Testis (tissue), 3 donors: ENCODE results near the gene ENTPD8. TPM values are rescaled to one million over a fixed set of nuclear protein-coding genes. Genes with fewer than 3 reads are reported as not detected.

Source experiments
- DNase-seq: peaks from one replicate; pipeline ENCODE4 v3.0.0-alpha.2; 2019
- H3K27ac ChIP-seq, 2 donors: fragments of 200-600 bp; sonication (generic); one replicate each; pipeline ENCODE4 v1.5.1; 2019
- H3K27me3 ChIP-seq: fragments of 200-600 bp; sonication (generic); one replicate; pipeline ENCODE4 v1.5.1; 2019
- H3K36me3 ChIP-seq: fragments of 200-600 bp; sonication (generic); one replicate; pipeline ENCODE4 v1.5.1; 2017; ENCODE audit warnings: low read depth; ENCODE audit errors: missing control alignments
- H3K4me1 ChIP-seq: fragments of 200-600 bp; sonication (generic); one replicate; pipeline ENCODE4 v1.5.1; 2019
- H3K4me3 ChIP-seq, 2 donors: fragments of 200-600 bp; sonication (generic); one replicate each; pipeline ENCODE4 v1.5.1; 2017 to 2019
- H3K9me3 ChIP-seq: fragments of 200-600 bp; sonication (generic); one replicate; pipeline ENCODE4 v1.5.1; 2017
- CTCF ChIP-seq, 3 experiments: fragments of 450-650 bp in 2 of 3; fragments of 200-600 bp in 1 of 3; sonication (generic) in 1 of 3; IDR thresholded peaks; one replicate each; pipeline ENCODE4 v1.5.1; 2016 to 2019; ENCODE audit warnings: antibody characterized with exemption in 3 of 3, mild to moderate bottlenecking in 2 of 3, moderate library complexity in 1 of 3
- POLR2A ChIP-seq: fragments of 450-650 bp; IDR thresholded peaks from one replicate; pipeline ENCODE4 v1.6.1; 2017; ENCODE audit warnings: antibody characterized with exemption, mild to moderate bottlenecking, moderate library complexity
- WGBS, 2 donors: methylation state at CpG; one replicate each; pipeline ENCODE4 v1.1.5; 2018; 5-methylcytosine and 5-hydroxymethylcytosine counted together
- intact Hi-C: fragments of 100-400 bp; cut with DNase I; formaldehyde crosslinking; loops from one replicate; pipeline ENCODE4 v1.15.1; 2023; ENCODE audit warnings: low total_unique reads
- polyA plus RNA-seq: library from polyadenylated mRNA; stranded (reverse); fragments of 350-450 nt; fragmentation: Illumina TruSeq; extraction: RNeasy Lipid Tissue Mini Kit (QIAGEN cat#74804); gene quantifications from one replicate; pipeline ENCODE4 v1.2.3, GENCODE V29; 2014; ENCODE audit warnings: low read depth, low replicate concordance; ENCODE audit not compliant: insufficient read depth
- total RNA-seq, 2 donors: library from RNA; depleted of rRNA; stranded (reverse); fragments of >200 nt; gene quantifications; one replicate each; pipeline ENCODE4 v1.2.3, GENCODE V29; 2016

Gene ENTPD8
- total and polyA plus RNA-seq, 3 donors from 2014 or later, result 0.37 to 2.2 (median 2.0) TPM

GRCh38 chr9:137486545-137487453 is 45.6 kb upstream of the ENTPD8 start:
- peaks cover 9% of the 10 kb centered on the region for H3K4me1 ChIP-seq
- H3K27ac ChIP-seq, result no peak overlapping the region
- intact Hi-C loops, result no loop called here
- 80 to 89% methylated on average over 18 to 35 of the region's 35 CpGs for WGBS, 2 donors
- no peak for DNase-seq
- no peaks in the 10 kb centered on the region for H3K27me3 ChIP-seq
- no peak overlapping the region for H3K4me3 ChIP-seq
- no peak for TF ChIP-seq POLR2A
- H3K9me3 ChIP-seq, result no peaks in the 10 kb centered on the region
- no peaks in the 10 kb centered on the region for H3K36me3 ChIP-seq

- Histone ChIP-seq H3K4me1 (peaks cover 10% of the 10 kb centered on the region), H3K9me3 (no peaks in the 10 kb centered on the region), H3K27me3 (no peaks in the 10 kb centered on the region), H3K4me3 (no peak overlapping the region), H3K27ac (no peak overlapping the region), H3K36me3 (no peaks in the 10 kb centered on the region)
- 95 to 98% methylated on average over 15 of the region's 15 CpGs for WGBS, 2 donors
- TF ChIP-seq CTCF (IDR thresholded peaks at IDR 0.05) (no peak), POLR2A (no peak)
- intact Hi-C loops, result no loop called here
- DNase-seq, result no peak
These were observed 45.0 kb upstream of the ENTPD8 start for GRCh38 chr9:137486141-137486490.

GRCh38 chr9:137485343-137486140 is 44.4 kb upstream of the ENTPD8 start:
- H3K27me3 ChIP-seq, result no peaks in the 10 kb centered on the region
- DNase-seq, result no peak
- H3K36me3 ChIP-seq, result no peaks in the 10 kb centered on the region
- no peaks in the 10 kb centered on the region for H3K9me3 ChIP-seq
- no peak overlapping the region for H3K4me3 ChIP-seq
- 90 to 97% methylated on average over 13 to 26 of the region's 26 CpGs for WGBS, 2 donors
- intact Hi-C loops, result no loop called here
- TF ChIP-seq CTCF (IDR thresholded peaks at IDR 0.05) (no peak), POLR2A (no peak)
- H3K27ac ChIP-seq, result no peak overlapping the region
- peaks cover 10% of the 10 kb centered on the region for H3K4me1 ChIP-seq

- no peak for DNase-seq
- TF ChIP-seq POLR2A, result no peak
- TF ChIP-seq CTCF (IDR thresholded peaks at IDR 0.05), result no peak
- H3K36me3 ChIP-seq, result no peaks in the 10 kb centered on the region
- 94 to 95% methylated on average over 11 to 27 of the region's 27 CpGs for WGBS, 2 donors
- H3K9me3 ChIP-seq, result no peaks in the 10 kb centered on the region
- H3K4me3 ChIP-seq, result no peak overlapping the region
- peaks cover 14% of the 10 kb centered on the region for H3K4me1 ChIP-seq
- no peak overlapping the region for H3K27ac ChIP-seq
- intact Hi-C loops, result no loop called here
- no peaks in the 10 kb centered on the region for H3K27me3 ChIP-seq
These were observed 43.6 kb upstream of the ENTPD8 start for GRCh38 chr9:137484551-137485315.
